Measurements from ENCODE around the gene RASA2.
"Not testable (repeated sequence)": the region's sequence is repeated elsewhere in the genome, so short reads cannot be mapped to it uniquely, and the experiment has no call there.

The RASA2 gene

DNA sequence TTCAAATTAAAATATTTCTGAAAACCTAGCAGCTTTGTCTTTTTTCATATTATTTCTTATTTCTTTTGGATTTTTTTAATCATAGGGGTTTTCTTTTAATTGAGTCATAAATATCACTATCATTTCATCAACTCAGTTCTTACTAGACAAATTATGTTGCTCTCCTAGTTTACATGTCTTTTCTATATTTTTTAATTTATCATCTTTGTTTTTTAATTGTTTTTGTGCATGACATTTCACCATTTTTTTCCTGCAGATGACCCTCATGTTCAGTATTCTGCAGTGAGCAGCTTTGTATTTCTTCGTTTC lies 89.9 kb downstream of the RASA2 start:
- no peak for DNase-seq (ENCODE audit: low read depth)

DNA sequence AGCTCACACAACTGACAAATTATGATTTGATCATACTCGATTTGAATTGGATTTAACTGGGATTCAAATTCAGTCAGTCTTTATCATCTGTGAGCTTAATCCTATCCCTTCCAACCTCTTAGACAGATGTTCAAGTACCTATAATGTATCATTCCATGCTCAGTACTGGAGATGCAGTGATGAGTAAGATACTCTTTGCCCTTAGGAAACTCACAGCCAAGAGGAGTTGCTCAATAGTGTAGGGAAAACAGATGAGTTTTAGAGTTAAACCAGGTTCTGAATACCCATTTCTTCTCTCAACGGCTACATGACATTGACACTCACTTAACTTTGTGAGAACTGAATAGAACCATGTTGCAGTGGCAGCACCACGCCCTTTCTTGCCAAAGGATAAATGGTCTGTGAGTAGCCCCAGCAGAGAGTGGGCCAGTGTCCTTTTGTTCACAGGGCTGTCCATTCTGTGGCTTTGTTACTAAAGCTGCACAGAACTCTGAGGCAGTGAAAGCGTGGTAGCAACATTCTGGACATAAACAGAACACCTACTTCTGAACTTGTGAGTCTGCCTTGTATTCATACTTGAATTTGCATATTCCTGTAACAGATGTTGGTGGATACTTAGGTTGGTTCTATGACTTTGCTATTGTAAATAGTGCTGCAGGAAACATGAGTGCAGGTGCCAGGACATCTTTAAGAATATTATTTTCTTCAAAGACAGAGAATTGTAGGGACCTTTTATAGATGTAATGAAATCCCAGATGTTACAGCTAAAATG lies 91.6 kb downstream of the RASA2 start:
- no peak for DNase-seq (ENCODE audit: low read depth)

DNA sequence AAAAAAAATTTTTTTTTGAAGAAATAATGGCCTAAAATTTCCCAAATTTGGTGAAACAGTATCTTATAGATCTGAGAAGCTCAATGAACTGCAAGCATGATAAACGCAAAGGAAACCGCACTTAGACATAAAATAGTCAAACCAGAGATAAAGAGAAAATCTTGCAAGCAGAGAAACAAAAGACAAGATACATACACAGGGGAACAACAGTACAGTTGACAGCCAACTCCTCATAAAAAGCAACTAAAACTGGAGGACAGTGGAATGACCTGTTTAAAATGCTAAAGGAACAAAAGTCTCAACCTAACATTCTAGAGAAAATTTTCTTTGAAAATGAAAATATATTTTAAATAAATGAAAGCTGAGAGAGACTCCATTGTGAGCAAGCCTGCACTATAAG lies 107.5 kb downstream of the RASA2 start:
- no peak for DNase-seq (ENCODE audit: low read depth)

DNA sequence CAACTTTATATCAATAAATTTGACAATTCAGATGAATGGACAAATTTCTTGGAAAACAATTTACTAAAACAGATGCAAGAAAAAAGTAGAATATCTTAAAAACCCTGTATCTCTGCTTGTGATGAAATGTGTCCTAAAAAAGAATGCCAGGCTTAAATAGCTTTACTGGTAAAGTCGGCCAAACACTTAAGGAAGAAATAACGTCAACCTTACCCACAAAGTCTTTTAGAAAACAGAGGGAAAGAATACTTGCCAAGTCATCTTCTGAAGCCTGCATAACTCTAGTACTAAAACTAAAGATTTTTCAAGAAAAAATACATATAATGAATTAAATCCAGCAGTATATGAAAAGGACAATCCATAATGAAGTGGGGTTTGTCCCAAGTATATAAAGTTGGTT lies 111.1 kb downstream of the RASA2 start:
- no peak for DNase-seq (ENCODE audit: low read depth)

DNA sequence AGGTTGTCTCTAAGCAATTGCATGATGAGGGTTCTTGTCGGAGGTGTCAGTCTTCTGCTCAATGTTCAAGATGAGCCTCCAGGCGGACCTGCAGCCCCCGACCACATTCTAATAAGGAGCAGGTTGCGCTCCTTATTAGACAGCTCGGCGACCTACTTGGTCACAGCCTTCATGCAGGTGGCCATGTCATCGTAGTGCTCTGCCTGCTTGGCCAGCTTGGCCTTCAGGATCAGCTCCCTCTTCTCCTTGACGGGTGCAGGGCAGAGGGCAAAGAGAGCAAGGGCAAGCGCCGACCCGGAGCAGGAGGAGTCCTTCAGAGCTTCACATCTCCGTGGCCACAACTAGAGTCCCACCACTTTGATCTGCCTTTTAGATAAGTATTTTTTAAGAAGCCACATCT lies 113.5 kb downstream of the RASA2 start:
- DNase-seq (ENCODE audit: low read depth): no peak

DNA sequence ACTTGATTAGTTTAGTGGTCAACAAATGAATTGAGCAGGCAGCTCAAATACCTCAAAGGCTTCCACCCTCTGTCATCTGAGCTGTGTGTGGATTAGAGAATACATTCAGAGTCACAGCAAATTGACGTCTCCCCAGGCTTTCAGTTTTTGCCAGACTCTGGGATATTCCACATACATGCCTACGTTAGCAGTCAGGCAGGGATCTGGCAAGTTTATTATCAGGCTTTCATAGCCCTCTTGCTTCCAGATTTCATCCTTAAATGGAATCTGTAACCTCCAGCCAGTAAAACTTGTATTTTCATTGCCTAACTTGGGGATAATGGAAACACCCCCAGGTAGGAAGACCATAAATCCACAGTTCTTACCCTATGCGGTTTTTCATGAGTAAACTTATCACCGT lies 115.9 kb downstream of the RASA2 start:
- no peak for DNase-seq (ENCODE audit: low read depth)

DNA sequence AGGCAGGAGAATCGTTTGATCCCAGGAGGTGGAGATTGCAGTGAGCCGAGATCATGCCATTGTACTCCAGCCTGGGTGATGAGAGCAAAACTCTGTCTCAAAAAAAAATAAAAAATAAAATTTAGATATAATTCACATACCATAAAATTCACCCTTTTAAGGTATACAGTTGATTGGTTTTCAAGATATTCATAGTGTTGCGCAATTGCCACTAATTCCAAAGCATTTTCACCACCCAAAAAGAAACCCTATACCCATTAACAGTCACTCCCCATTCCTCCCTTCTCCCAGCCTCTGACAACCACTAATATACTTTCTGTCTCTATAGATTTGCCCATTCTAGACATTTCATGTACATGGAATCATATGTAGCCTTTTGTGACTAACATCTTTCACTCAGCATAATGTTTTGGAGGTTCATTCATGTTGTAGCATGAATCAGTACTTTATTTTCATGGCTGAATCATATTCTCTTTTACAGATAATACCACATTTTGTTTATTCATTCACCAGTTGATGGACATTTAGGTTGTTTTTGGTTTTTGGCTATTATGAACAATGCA lies 116.7 kb downstream of the RASA2 start:
- no peak for DNase-seq (ENCODE audit: low read depth)

DNA sequence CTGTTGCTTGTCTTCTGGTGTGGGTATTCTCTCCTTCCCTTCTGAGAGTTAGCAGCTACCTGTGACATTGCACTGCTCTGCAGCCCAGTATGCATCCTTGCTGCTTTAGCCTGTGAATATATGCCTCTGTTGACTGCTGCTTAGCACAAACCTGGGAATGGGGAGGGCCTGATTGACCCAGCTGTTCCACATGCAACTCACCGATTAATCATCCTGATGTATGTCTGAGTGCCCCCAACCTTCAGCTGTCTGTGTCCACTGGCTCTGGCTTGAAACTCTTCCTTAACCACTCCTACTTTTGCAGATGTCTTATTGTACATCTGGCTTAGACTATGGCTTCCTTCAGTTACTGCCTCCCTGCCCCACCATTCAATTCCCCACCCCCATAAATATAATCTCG lies 119.1 kb downstream of the RASA2 start:
- no peak for DNase-seq (ENCODE audit: low read depth)

DNA sequence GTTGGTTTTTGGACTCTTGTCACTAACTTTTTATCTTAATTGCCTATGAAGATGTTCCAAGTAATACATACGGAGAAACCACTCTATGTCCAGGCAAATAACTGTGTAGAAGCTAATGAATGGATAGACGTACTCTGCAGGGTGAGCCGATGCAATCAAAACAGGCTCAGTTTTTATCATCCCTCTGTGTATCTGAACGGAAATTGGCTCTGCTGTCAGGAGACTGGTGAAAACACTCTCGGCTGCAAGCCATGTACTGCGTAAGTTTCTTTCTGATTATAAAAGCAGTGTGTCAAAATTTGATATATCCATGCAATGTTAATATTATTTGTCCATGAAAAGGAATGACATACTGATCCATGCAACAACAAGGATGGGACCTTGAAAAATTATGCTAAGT lies 121.6 kb downstream of the RASA2 start:
- no peak for DNase-seq (ENCODE audit: low read depth)

DNA sequence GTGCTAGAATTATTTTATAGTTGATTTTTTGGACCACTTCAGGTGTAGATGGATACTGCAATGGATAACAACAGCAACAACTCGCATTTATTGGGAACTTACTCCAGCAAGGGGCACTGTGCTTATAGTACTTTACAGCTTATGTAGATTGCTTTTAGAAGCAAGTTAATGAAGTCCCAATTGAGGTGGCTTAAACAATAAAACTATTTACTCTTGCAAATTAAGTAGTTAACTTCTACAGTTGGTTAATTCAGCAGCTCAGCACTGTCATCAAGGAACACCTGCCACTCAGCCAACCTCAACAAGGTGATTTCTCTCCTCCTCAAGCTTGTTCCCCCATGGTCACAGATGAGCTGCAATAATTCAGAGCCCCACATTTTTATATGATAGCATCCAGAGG lies 124.1 kb downstream of the RASA2 start:
- DNase-seq (ENCODE audit: low read depth): no peak

DNA sequence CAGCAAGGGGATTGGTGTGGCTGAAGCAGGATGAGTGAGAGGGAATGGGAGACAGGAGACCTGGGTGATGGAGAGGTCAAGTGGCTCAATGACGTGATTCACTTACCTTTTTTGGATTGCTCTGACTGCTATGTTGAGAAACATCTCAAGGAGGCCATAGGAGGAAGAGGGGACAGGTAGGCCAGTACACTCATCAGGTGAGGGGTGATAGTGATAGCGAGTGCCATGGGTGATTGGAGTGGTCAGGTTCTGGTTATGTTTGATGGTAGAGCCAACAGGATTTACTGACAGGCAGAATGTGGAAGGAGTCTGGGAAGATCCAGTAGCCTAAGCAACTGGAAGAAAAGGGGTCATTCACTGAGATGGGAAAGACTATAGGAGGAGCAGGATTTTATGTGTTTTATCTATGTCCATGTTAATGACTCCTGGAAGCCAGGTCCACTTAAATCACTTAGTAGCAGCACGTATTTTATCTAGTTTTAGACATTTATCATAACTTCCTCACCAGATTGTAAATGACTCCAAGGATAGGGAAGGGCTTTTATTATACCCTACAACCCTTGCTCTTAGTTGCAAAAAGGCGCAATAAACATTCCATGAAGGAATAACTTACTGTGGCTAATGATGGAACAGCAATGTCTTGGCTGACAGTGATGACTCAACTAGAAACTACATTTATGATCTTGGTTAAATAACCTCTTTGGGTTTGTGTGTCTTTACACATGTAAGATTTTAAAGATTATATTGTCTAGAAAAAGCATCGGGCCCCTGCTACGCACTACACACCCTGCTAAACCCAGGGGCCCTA lies 131.5 kb downstream of the RASA2 start:
- no peak for DNase-seq (ENCODE audit: low read depth)

DNA sequence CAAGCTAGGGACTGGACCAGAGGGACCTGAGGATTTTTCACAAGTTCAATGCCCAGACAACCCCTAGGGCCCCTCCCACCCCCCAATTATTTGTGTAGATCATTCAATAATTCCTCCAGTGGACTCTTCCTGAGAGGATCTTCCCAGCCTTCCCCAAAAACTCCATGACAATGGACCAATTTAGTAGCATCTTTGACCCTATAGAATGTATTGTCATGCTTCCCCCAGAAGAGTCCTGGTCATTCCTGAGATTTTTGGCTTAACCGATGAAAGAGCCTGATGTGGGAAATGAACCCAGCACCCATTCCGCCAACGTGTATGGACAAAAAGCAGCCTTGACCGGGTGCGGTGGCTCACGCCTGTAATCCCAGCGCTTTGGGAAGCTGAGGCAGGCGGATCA lies 132.1 kb downstream of the RASA2 start:
- no peak for DNase-seq (ENCODE audit: low read depth)

DNA sequence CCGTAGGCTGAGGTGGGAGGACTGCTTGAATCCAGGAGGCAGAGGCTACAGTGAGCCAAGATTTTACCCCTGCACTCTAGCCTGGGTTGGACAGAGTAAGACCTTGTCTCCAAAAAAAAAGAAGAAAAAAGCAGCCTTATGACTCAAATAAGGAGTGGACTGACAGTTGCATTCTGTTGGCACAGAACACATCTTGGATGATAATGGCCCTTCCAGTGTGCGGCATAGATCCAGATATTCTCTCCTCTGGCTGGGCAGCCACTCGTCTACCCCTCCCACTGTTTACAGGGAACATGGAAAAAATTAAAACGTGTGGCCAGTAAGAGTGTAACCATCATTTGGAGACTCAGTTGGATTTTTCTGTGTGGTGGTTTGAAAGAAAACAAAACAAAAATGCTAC lies 132.6 kb downstream of the RASA2 start:
- DNase-seq (ENCODE audit: low read depth): no peak

DNA sequence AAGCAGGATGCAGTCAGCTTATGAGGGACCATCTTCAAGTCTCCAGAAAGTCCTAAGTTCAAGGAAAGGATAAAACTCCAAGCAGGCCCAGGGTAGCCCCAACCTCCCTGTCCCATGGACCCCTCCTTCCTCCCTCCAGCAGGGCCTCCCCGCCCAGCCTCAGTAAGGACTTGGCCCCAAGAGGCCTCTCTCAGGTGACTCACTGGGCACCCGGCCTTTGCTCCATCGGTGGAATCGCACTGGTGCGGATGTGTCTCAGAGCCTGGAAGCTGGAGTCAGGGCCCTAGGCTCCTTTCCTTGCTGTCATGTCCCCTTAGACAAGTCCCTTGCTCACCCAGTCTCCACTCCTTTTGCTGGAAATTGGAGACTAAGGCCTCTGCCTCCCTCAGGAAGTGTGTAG lies 136.9 kb downstream of the RASA2 start:
- no peak for DNase-seq (ENCODE audit: low read depth)

DNA sequence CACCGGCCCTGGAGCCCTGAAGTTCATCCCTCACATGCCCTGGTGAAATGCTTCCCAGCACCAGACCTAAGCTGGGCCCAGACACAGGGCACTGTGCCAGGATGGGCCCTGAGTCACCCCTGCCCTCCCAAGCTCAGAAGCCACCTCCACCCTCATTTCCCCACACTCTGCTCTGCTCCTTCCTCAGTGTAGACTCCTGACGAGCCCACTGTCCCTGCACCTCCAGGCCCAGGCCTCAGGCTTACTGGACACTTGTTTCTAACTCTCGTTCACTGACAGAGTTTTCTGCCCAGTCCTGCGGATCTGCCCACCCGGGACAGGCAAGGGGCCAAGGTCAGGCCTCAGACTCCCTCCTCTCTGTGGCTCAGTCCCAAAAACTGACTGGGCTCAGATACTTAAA lies 138.7 kb downstream of the RASA2 start:
- no peak for DNase-seq (ENCODE audit: low read depth)

DNA sequence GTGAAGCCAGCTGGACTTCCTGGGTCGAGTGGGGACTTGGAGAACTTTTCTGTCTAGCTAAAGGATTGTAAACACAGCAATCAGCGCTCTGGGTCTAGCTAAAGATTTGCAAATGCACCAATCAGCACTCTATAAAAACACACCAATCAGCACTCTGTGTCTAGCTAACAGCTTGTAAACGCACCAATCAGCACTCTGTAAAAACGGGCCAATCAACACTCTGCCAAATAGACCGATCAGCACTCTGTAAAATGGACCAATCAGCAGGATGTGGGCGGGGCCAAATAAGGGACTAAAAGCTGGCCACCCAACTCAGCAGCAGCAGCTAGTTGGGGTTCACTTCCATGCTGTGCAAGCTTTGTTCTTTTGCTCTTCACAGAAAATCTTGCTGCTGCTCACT lies 141.5 kb downstream of the RASA2 start:
- DNase-seq (ENCODE audit: low read depth): not testable (repeated sequence)

DNA sequence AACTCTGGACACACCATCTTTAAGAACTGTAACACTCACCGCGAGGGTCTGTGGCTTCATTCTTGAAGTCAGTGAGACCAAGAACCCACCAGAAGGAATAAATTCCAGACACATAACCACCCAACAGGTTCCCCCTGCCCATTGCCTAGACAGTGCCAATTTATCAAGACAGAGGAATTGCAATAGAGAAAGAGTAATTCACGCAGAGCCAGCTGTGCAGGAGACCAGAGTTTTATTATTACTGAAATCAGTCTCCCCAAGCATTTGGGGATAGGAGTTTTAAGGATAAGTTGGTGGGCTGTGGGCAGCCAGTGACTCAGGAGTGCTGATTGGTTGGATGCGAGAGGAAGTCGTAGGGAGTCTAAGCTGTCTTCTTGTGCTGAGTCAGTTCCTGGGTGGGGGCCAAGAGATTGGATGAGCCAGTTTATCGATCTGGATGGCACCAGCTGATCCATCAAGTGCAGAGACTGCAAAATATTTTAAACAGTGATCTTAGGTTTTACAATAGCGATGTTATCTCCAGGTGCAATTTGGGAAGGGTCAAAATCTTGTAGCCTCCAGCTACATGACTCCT lies 142.1 kb downstream of the RASA2 start:
- DNase-seq (ENCODE audit: low read depth): not testable (repeated sequence)

DNA sequence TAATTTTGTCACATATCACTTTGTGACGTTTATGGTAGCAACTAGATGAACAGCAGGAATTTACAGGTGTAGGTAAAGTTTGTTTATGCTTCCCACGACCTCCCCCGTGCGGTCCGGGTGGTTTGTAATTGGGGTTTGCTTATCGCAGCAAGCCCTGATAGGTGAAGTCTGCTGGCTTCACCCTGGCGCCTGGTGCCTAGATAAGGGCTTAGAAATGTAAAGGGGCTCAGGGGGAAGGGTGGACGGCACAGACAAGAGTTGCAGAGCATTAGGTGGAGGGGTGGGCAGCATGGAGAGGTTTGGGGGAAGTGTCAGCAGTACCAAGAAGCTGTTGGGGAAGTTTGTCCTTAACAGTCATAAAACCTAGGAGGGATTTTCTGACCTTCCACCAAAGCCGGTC lies 143.1 kb downstream of the RASA2 start:
- no peak for DNase-seq (ENCODE audit: low read depth)

DNA sequence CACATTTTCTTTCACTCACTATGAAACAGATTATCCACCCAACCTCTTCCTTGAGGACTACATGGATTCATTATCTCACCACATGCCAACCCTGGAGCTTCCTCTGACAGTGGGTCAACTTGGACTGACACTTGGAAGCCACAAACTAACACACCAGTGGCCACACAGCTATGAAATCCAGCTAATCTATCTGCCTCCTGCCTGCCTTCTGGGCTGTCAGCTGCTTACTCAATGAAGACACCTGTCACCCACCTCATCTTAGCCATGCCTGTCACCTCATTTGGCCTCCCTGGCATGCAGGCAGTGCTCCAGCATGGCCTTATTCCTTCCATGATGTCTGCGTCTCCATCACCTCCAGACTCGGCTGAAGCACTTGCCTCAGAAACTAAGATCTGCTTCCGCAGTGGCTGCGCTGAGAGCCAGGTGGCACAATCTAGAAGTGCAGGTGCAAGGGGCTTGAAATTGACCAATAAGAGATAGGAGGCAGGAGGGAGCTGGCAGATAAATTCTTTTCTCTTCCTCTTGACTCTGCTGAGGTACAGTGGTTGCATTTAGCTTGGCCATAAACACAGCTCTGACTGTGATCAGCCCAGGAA lies 146.1 kb downstream of the RASA2 start:
- no peak for DNase-seq (ENCODE audit: low read depth)

DNA sequence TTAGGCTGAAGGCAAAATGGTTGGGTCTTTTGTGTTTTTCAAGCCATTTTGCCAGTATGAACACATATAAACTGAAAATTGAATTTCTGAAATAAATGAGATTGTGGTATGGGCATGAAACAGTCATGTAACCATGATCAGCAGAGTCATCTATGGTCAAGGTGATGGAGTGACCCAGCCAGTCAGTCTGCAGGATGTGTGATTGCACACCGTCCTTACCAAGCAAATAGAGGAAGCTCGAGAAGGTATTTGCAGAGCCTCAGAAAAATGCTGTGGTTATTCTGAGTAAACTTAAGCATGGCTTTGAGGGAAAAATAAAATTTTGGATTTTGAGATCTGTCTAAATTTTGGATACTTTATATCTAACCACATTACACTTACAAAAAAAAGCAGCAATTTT lies 155.4 kb downstream of the RASA2 start:
- no peak for DNase-seq (ENCODE audit: low read depth)

DNA sequence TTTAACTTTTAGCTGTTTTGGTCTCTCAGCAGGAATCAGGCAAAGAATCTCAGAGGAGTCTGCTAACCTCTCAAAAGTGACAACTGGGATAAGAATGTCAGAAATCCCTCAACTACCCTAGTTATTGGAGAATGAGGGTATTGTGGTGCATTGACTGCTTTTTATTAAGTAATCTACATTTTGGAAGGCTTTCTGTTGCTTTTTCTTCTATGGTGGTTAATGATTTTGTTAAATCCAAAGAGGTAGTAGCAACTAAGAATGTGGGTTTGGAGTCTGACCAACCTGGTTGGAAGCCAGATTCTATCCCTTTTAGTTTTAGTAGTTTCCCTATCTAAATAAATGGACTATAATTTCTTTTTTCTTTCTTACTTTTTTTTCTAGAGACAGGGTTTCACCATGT lies 156.6 kb downstream of the RASA2 start:
- no peak for DNase-seq (ENCODE audit: low read depth)

DNA sequence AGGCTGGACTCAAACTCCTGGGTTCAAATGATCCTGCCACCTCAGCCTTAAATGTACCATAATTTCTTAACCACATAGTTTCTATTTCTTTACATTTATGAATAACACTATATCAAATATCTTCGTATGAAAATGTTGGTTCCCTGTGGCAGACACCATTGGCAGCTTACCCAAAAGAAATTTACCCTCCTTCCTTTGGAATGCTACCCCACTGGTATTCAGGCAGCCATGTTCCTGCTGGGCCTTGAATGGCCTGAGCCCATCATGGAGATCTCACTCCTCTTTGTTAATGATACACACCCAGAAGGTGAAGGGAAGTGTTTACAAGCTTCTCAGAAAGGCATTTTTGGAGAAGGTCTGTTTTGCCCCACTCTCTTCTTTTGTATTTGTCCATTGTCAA lies 157.0 kb downstream of the RASA2 start:
- DNase-seq (ENCODE audit: low read depth): no peak

DNA sequence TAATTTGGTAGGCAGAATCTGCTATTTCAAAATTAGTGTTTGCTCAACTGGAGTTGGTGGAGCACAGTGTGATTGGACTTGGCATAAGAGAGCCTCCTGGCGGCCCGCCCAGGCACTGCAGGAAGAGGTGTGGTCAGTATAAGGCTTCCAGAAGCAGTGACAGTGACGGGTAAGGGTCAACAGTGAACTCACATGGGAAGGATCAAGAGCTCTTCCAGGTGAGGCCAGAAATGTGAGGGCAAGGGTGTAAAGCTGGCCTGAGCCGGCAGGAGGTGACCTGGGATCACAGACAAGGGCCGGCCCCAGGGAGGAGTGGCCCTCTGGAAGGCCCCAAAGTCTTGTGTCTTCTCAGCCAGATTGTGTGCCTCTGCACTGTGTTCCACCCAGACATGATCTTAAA lies 158.1 kb downstream of the RASA2 start:
- DNase-seq (ENCODE audit: low read depth): peak; percentile 48

All from activated T-cell treated with anti-CD3 and anti-CD28 coated beads for 1 hour (primary cell).